ENCODE measurements around the gene ITIH2. TPM values are rescaled to one million over a fixed set of nuclear protein-coding genes. Genes with fewer than 3 reads are reported as not detected.

ITIH2 gene
- polyA plus RNA-seq, 4 donors, result 0.18 to 1.3 (median 0.24) TPM

GRCh38 chr10:7789390-7789789 is 86.3 kb downstream of the ITIH2 start:
- no peak for DNase-seq (ENCODE audit: low read depth in 4 of 4, low spot score in 3 of 4)

- no peak for DNase-seq (ENCODE audit: low read depth in 4 of 4, low spot score in 3 of 4)
These were observed 89.4 kb downstream of the ITIH2 start for GRCh38 chr10:7792541-7792940.

- no peak for DNase-seq (ENCODE audit: low read depth in 4 of 4, low spot score in 3 of 4)
These were observed 91.3 kb downstream of the ITIH2 start for GRCh38 chr10:7794251-7795026.

- DNase-seq (ENCODE audit: low read depth in 4 of 4, low spot score in 3 of 4), result no peak
These were observed 92.5 kb downstream of the ITIH2 start for GRCh38 chr10:7795605-7796004.

- no peak for DNase-seq (ENCODE audit: low read depth in 4 of 4, low spot score in 3 of 4)
These were observed 94.5 kb downstream of the ITIH2 start for GRCh38 chr10:7797582-7797981.

Other genes starting within 250 kb of the ITIH2 start
- 10 to 100 TPM; 22.0 to 29.1 (median 26.6) TPM for gene ITIH5, start 36.4 kb upstream of the ITIH2 start, polyA plus RNA-seq (ENCODE audit: insufficient read length in 4 of 4)
- 10 to 100 TPM; 20.3 to 24.8 (median 24.3) TPM for gene KIN, start 84.7 kb downstream of the ITIH2 start, polyA plus RNA-seq (ENCODE audit: insufficient read length in 4 of 4)
- 100 to 1,000 TPM; 361 to 384 (median 370) TPM for gene ATP5F1C, start 84.9 kb downstream of the ITIH2 start, polyA plus RNA-seq (ENCODE audit: insufficient read length in 4 of 4)
- 10 to 100 TPM; 10.8 to 13.0 (median 11.3) TPM for gene TAF3, start 115.2 kb downstream of the ITIH2 start, polyA plus RNA-seq (ENCODE audit: insufficient read length in 4 of 4)

Measured in right renal pelvis (tissue), 4 donors.